ENCODE data around the gene EZH2.

- TF ChIP-seq POLR2A (IDR thresholded peaks at IDR 0.05; ENCODE audit: low read depth, low read length): no peak
- no peak for TF ChIP-seq POLR2AphosphoS5 (IDR thresholded peaks at IDR 0.05; ENCODE audit: low read depth, low read length)
- no peak for TF ChIP-seq TAF1 (IDR thresholded peaks at IDR 0.05; ENCODE audit: low read depth, low read length)
- no peak for TF ChIP-seq PAX5 (IDR thresholded peaks at IDR 0.05; ENCODE audit: insufficient read depth, low read length, severe bottlenecking)
- no peak for TF ChIP-seq SPI1 (IDR thresholded peaks at IDR 0.05; ENCODE audit: low read depth, low read length)
Measured at GRCh38 chr7:148773334-148773733, 110.8 kb downstream of the EZH2 start.
